HCT116 (cell line): ENCODE data around the gene STAC2.
"Not testable (repeated sequence)": the region's sequence is repeated elsewhere in the genome, so short reads cannot be mapped to it uniquely, and the experiment has no call there.

Source experiments
- CEBPB ChIP-seq: IDR thresholded peaks from 2 replicates; pipeline ENCODE4 v1.6.1; 2012; ENCODE audit warnings: low read depth
- CTCF ChIP-seq, 3 experiments: fragments of 200-600 bp in 1 of 3; sonication (generic) in 1 of 3; IDR thresholded peaks in 2 of 3; conservative IDR thresholded peaks in 1 of 3; 2 replicates each; pipeline ENCODE4 v1.5.1; 2012 to 2017; ENCODE audit warnings: low read depth in 2 of 3, low read length in 2 of 3, antibody characterized with exemption in 1 of 3, borderline replicate concordance in 1 of 3, control low read depth in 1 of 3, mild to moderate bottlenecking in 1 of 3, mixed read lengths in 1 of 3, mixed run types in 1 of 3, moderate library complexity in 1 of 3; ENCODE audit not compliant: insufficient read depth in 1 of 3
- ELF1 ChIP-seq: IDR thresholded peaks from 2 replicates; pipeline ENCODE4 v1.6.1; 2012; ENCODE audit warnings: low read depth, borderline replicate concordance
- EZH2 ChIP-seq: fragments of 200-600 bp; sonication (generic); IDR thresholded peaks from 2 replicates; pipeline ENCODE4 v1.6.1; 2017; ENCODE audit warnings: antibody characterized with exemption, mixed run types
- POLR2A ChIP-seq: IDR thresholded peaks from 2 replicates; pipeline ENCODE4 v1.7.0; 2011; ENCODE audit warnings: borderline replicate concordance; ENCODE audit not compliant: insufficient read depth, insufficient read length; ENCODE audit errors: extremely low read depth
- RAD21 ChIP-seq: IDR thresholded peaks from 2 replicates; pipeline ENCODE4 v1.6.1; 2012; ENCODE audit warnings: low read depth, mild to moderate bottlenecking
- REST ChIP-seq: IDR thresholded peaks from 2 replicates; pipeline ENCODE4 v1.6.1; 2012; ENCODE audit warnings: low read depth
- SIN3A ChIP-seq: IDR thresholded peaks from 2 replicates; pipeline ENCODE4 v1.6.1; 2012; ENCODE audit warnings: low read depth
- SP1 ChIP-seq: IDR thresholded peaks from 2 replicates; pipeline ENCODE4 v1.6.1; 2012; ENCODE audit warnings: low read depth
- YY1 ChIP-seq: IDR thresholded peaks from 2 replicates; pipeline ENCODE4 v1.6.1; 2011; ENCODE audit warnings: low read length, low read depth, moderate library complexity, mild to moderate bottlenecking; ENCODE audit not compliant: insufficient replicate concordance; ENCODE audit errors: extremely low read depth

GRCh38 chr17:39168503-39168902 is 57.2 kb downstream of the STAC2 start:
- not testable (repeated sequence) for TF ChIP-seq POLR2A; CTCF (IDR thresholded peaks at IDR 0.05 in 2 of 3, conservative IDR thresholded peaks at IDR 0.05 in 1 of 3; ENCODE audit: borderline replicate concordance in 1 of 3, insufficient read depth in 1 of 3, low read depth in 2 of 3, low read length in 2 of 3); RAD21; EZH2; ELF1; CEBPB; REST; SIN3A; YY1; SP1
